Activated CD4-positive, CD25-positive, alpha-beta regulatory T cell treated with anti-CD3 and anti-CD28 coated beads, Interleukin-2, amount 50 U/mL, for 72 hours (primary cell): ENCODE results near the gene ASTN2.

Source experiments
- DNase-seq: peaks from one replicate; pipeline ENCODE4 v3.0.0; 2021

Gene ASTN2

GRCh38 chr9:117002686-117003085, 412.2 kb downstream of the ASTN2 start:
- DNase-seq, result no peak

- no peak for DNase-seq
Observed at GRCh38 chr9:117000834-117001233, 414.0 kb downstream of the ASTN2 start.

GRCh38 chr9:117000196-117000723, 414.6 kb downstream of the ASTN2 start:
- DNase-seq, result no peak

GRCh38 chr9:116998305-116998704, 416.6 kb downstream of the ASTN2 start:
- no peak for DNase-seq

- no peak for DNase-seq
Observed at GRCh38 chr9:116992865-116993264, 422.0 kb downstream of the ASTN2 start.

- no peak for DNase-seq
Observed at GRCh38 chr9:116991051-116991450, 423.8 kb downstream of the ASTN2 start.

- no peak for DNase-seq
Observed at GRCh38 chr9:116990592-116990991, 424.3 kb downstream of the ASTN2 start.

- DNase-seq, result no peak
Observed at GRCh38 chr9:116987721-116988485, 427.0 kb downstream of the ASTN2 start.

GRCh38 chr9:116986015-116986414, 428.8 kb downstream of the ASTN2 start:
- no peak for DNase-seq

GRCh38 chr9:116985596-116985995, 429.3 kb downstream of the ASTN2 start:
- DNase-seq, result no peak

GRCh38 chr9:116984111-116984510, 430.7 kb downstream of the ASTN2 start:
- DNase-seq, result no peak

GRCh38 chr9:116980582-116981120, 434.2 kb downstream of the ASTN2 start:
- no peak for DNase-seq

- no peak for DNase-seq
Observed at GRCh38 chr9:116979456-116979855, 435.4 kb downstream of the ASTN2 start.

GRCh38 chr9:116978155-116978554, 436.7 kb downstream of the ASTN2 start:
- DNase-seq, result no peak

GRCh38 chr9:116975126-116975525, 439.7 kb downstream of the ASTN2 start:
- no peak for DNase-seq

GRCh38 chr9:116966199-116966598, 448.7 kb downstream of the ASTN2 start:
- DNase-seq, result no peak

GRCh38 chr9:116964258-116964657, 450.6 kb downstream of the ASTN2 start:
- DNase-seq, result no peak

- no peak for DNase-seq
Observed at GRCh38 chr9:116959809-116960208, 455.0 kb downstream of the ASTN2 start.

- DNase-seq, result no peak
Observed at GRCh38 chr9:116958881-116959280, 456.0 kb downstream of the ASTN2 start.

GRCh38 chr9:116954731-116955130, 460.1 kb downstream of the ASTN2 start:
- DNase-seq, result no peak

GRCh38 chr9:116953271-116953670, 461.6 kb downstream of the ASTN2 start:
- no peak for DNase-seq

GRCh38 chr9:116952436-116952810, 462.4 kb downstream of the ASTN2 start:
- no peak for DNase-seq

- no peak for DNase-seq
Observed at GRCh38 chr9:116951588-116952435, 463.0 kb downstream of the ASTN2 start.

GRCh38 chr9:116945817-116946216, 469.0 kb downstream of the ASTN2 start:
- DNase-seq, result no peak
